Stimulated activated CD4-positive, alpha-beta T cell treated with anti-CD3 and anti-CD28 coated beads, Interleukin-15, amount 100 ng/mL, for 1 hour (primary cell): Measurements from ENCODE around the gene F11.
"Not testable (repeated sequence)": the region's sequence is repeated elsewhere in the genome, so short reads cannot be mapped to it uniquely, and the experiment has no call there.

Experiments
- DNase-seq, 2 donors: peaks; one replicate each; pipeline ENCODE4 v3.0.0-alpha.2; 2020; ENCODE audit warnings: low read depth in 1 of 2, low spot score in 1 of 2

F11 gene

DNA sequence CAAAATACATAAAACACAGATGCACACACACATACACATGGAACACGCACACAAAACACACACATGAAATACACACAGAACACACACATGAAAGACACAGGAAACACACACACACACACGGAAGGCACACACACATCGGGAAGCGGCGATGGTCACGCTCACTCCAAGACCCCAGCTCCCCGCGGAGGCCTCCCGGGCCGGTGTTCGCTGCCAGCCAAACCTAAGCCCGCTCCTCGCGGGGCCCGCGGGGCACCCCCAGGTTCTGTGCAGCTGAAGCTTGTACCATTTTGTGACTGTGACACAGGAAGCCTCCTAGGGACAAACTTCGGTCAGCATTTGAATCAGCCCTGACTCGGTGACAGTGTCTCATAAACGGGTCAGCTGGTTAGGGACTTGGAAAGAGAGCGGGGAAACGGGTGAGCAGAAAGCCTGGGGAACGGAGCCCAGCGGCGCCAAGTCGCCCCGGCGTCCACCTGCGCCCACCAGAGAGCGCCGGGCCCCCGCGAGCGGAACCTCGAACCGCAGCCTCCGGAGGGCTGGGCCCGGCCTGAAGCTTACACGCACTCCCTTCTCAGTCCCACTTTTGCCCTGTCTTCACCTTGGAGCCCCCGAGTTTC, 32.1 kb downstream of the F11 start:
- no peak for DNase-seq

DNA sequence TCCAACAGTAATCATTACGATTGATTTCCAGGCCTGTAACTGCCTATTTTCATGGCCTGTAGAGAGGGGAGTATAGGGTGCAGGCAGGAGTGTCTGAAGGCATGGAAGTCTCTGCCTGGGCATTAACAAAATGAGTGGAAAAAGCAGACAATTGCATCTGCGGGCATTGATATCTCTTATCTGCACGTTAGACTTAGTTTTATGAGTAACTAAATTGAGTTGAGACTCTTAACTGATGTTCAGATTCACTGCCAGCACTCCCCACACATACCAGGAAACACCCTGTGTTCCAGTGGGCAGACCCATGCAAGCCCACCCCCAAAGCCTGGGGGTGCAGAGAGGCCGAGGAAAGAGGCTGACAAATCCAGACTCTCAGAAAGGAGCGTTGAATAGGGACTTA, 33.3 kb downstream of the F11 start:
- DNase-seq = no peak

DNA sequence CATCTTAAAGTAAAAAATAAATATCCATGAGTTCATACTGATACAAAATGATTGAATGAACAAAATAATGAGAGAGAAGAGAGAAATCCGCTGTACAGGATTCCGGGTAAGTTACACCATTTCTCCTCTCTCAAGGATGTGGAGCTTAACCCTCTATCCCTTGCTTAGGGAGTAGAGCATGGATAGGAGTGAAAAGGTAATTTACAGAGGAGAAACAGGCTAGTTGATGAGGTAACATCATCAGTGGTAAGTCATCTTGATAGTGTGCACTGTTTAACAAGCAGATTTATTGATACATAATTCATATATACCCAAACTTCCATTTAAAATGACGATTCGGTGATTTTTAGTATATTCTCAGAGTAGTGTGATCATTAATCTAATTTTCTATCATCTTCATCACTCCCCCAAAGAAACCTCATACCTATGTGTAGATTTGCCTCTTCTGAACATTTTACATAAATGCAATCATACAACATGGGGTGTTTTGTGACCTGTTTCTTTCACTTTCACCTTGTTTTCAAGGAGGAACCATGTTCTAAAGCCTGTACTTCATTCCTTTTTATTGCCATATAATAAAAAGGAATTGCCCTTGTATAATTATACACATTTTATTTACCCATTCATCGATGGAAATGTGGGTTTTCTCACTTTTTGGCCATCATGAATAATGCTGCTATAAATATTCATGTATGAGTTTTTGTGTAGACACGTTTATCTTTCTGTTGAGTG, 34.8 kb downstream of the F11 start:
- DNase-seq = no peak

DNA sequence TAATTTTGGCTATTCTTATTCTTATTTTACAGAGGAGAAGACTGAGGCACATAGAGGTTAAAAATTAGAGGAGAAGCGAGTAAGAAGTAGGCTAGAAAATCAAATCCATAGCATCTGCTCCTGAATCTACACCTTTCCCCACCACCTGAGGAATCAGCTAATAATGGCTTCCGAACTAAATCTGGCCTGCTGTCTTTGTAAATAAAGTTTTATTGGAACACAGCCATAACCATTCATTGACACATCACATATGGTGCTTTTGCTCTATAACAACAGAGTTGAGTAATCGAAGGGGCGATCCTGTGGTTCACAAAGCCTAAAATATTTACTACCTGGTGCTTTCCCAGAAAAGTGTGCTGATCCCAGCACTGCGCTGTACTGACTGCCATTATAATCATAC, 38.2 kb downstream of the F11 start:
- no peak for DNase-seq

DNA sequence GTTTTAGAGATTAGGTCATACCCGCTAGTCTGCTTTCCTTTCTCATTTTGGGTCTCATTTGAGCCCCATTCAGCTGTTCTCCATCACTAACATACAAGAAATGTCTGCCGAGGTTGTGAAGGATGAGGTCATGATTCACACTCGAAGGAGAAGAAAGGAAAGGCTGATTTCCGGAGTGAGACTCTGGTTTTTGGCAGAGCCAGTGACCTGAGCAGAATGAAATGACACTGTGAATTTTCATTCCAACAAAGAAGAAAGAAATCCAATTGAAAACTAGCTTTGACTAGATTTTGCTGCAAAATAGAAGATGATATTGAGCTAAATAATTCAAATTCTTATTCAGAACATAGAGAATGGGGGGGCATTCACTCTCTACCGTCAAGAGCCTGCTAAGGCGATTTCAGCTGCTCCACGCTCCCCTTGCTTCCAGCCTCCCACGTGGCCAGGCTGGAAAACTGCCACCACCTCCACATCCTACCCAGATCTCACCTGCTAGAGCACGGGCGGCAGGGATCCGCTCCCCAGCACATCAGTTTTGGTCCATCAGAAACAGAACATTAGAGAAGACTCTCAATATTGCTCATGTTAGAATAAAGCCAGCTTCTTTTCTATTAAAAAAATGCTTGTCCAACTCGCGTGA, 39.0 kb downstream of the F11 start:
- no peak for DNase-seq

DNA sequence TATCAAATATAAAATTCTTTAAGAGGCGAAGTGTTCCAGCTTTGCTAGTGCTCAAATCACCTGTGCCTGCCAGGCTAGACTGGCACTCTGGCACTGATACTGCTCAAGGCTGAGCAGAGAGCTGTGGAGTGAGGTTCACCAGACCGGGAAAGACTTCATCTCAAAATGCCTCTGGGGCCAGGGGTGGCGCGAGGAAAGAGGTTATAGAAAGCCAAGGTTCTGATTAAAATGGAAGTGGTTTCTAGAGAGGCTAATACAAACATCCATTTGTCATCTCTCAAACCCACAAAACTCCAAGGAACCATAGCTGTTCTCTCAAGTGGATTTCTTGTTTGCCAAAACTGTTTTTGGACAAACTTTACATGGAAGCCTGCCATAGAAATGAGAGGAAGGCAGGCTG, 41.5 kb downstream of the F11 start:
- DNase-seq = no peak

DNA sequence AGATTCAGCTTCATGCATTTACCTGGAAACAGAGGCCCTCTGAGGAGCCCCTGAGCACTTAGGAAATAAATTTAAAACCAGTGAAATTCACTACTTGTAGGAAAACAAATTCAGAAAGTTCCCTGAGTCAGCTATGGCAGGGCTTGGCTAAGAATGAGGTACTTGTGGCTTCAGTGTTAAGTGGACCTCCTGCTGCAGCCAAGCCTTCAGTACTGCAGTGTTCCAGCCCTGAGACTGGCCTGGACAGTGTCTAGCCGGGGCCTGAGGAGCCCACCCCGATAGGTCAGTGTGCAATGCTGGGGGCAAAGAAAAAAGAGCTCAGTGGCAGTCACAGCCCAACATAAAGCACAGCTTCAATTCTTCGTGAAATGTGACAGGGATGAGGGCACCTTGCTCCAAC, 41.9 kb downstream of the F11 start:
- DNase-seq = no peak

DNA sequence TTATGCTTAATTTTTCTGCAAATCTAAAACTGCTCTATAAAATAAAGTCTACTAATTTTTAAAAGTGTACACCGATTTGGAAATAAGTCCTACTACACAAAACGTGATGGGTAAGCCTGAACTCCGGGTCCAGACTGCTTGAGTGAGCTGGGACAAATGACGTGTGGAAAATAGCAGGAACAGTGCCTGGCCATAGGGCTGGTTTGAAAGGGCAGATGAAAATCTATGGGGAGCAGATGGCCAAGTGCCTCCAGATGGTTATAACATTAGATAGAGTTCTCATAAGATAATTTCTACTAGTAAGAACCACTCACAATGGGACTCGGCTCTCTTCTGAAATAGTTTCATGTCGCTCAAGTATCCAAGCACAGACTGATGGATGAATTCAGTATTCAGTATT, 52.5 kb downstream of the F11 start:
- no peak for DNase-seq

DNA sequence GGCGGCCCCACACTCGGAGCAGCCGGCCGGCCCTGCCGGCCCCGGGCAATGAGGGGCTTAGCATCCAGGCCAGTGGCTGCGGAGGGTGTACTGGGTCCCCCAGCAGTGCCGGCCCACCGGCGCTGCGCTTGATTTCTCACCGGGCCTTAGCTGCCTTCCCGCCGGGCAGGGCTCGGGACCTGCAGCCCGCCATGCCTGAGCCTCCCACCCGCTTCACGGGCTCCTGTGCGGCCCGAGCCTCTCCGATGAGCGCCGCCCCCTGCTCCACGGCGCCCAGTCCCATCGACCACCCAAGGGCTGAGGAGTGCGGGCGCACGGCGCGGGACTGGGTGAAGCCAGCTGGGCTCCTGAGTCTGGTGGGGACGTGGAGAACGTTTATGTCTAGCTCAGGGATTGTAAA, 58.7 kb downstream of the F11 start:
- not testable (repeated sequence) for DNase-seq

DNA sequence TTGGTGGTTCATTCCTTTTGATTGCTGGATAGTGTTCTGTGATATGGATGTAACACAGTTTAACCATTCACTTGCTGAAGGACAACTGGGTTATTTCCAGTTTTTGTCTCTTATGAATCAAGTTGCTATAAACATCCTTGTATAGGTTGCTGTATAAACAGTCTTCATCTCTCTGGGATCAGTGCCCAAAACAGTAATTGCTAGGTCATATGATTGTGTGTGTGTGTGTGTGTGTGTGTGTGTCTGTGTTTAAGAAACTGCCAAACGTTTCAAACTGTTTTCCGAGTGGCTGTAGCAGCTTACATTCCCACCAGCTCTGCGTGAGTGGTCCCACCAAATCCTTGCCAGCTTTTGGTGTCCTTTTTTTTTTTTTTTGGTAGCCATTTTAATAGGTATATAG, 60.4 kb downstream of the F11 start:
- no peak for DNase-seq

DNA sequence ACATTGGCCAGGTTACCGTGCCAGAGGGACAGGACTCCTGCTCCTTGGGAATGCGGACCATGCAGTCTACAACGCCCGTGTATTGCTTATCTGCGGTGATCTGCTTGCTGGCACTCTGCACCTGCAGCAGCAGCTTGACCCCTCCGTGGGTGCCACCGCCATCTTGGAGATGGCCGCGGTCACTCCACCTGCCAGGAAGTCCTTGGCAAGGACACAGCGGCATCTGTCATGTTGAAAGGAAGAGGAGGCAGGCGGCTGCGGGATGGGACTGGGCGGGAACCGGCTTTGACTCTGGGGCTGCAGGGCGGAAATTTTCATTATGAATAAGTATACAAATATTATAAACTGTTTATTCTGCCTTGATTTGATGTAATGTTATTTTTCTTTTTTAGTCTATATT, 63.4 kb downstream of the F11 start:
- no peak for DNase-seq

DNA sequence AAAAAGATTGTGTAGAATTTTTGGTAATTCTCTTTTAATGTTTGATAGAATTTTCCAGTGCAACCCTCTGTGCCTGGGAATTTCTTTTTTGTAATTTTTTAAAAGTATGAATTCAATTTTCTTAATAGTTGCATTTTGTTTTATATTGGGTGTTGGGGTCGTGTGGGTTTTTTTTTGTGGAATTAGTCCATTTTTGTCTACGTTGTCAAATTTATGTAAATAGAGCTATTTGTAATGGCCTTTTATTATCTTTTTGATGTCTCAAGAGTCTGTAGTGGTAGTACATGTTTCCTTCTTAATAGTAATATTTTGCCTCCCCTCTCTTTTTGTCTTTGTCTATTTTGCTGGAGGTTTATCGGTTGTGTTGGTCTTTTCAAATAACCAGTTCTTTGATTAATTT, 64.4 kb downstream of the F11 start:
- no peak for DNase-seq

DNA sequence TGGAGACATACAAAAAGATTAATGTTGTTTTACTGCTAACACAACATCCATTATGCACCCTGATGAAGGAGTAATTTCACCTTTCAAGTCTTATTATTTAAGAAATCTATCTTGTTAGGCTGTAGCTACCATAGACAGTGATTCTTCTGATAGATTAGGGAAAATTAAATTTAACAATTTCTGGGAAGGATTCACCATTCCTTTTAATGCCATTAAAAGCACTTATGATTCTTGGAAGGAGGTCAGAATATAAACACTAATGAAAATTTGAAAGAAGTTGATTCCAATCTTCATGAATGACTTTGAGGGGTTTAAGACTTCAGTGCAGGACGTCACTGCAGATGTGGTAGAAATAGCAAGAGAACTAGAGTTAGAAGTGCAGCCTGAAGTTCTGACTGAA, 69.8 kb downstream of the F11 start:
- no peak for DNase-seq
